Adipocyte (in vitro differentiated cells): ENCODE results near the gene ARID1A.
A peak's percentile ranks its signal among the peaks of the same experiment; 100 is the strongest.

Experiments used
- DNase-seq: peaks from one replicate; pipeline ENCODE4 v3.0.0-alpha.2; 2015; ENCODE audit warnings: low read depth
- H3K27me3 ChIP-seq: replicated peaks from 2 replicates; pipeline ENCODE4 v1.7.0; 2013; ENCODE audit warnings: mild to moderate bottlenecking, low read length, moderate library complexity; ENCODE audit not compliant: control insufficient read depth, insufficient read depth
- H3K36me3 ChIP-seq: 2 replicates; pipeline ENCODE4 v1.7.0; 2013; ENCODE audit warnings: low read length, mild to moderate bottlenecking, moderate library complexity; ENCODE audit not compliant: control insufficient read depth, insufficient read depth, severe bottlenecking
- H3K4me1 ChIP-seq: 2 replicates; pipeline ENCODE4 v1.7.0; 2013; ENCODE audit warnings: mild to moderate bottlenecking, low read length, moderate library complexity; ENCODE audit not compliant: control insufficient read depth, insufficient read depth
- H3K4me3 ChIP-seq: 2 replicates; pipeline ENCODE4 v1.7.0; 2013; ENCODE audit warnings: mild to moderate bottlenecking, low read length, moderate library complexity
- H3K9ac ChIP-seq: 2 replicates; pipeline ENCODE4 v1.7.0; 2013; ENCODE audit warnings: mild to moderate bottlenecking, low read length, moderate library complexity
- H3K9me3 ChIP-seq: 2 replicates; pipeline ENCODE4 v1.7.0; 2013; ENCODE audit warnings: mild to moderate bottlenecking, low read length, moderate library complexity; ENCODE audit not compliant: control insufficient read depth

Gene ARID1A

GRCh38 chr1:26820784-26821269, 125.0 kb downstream of the ARID1A start:
- Histone ChIP-seq H3K36me3 (no peaks in the 10 kb centered on the region), H3K9me3 (no peaks in the 10 kb centered on the region), H3K9ac (no peak overlapping the region), H3K4me1 (peaks cover under 1% of the 10 kb centered on the region), H3K27me3 (no peaks in the 10 kb centered on the region), H3K4me3 (no peak overlapping the region)
- DNase-seq = no peak

- Histone ChIP-seq H3K4me1 (peaks cover 8% of the 10 kb centered on the region), H3K9ac (no peak overlapping the region), H3K36me3 (no peaks in the 10 kb centered on the region), H3K4me3 (no peak overlapping the region), H3K27me3 (no peaks in the 10 kb centered on the region), H3K9me3 (no peaks in the 10 kb centered on the region)
- no peak for DNase-seq
These were observed 127.1 kb downstream of the ARID1A start for GRCh38 chr1:26822737-26823395.

- no peak for DNase-seq
- no peak overlapping the region for H3K4me3 ChIP-seq
- H3K9ac ChIP-seq = no peak overlapping the region
These were observed 128.9 kb downstream of the ARID1A start for GRCh38 chr1:26824731-26825130.

GRCh38 chr1:26826261-26827105, 130.7 kb downstream of the ARID1A start, which contains the start of gene ZDHHC18:
TSS of gene ZDHHC18 (plus strand) at chr1:26826688. CDS start at chr1:26826805, 117 bp downstream.
- peaks cover 26% of the 10 kb centered on the region for H3K4me1 ChIP-seq
- H3K4me3 ChIP-seq = peak within 1 kb of the TSS; percentile 83
- H3K9ac ChIP-seq = peak within 1 kb of the TSS; percentile 87
- H3K9me3 ChIP-seq = no peaks in the 10 kb centered on the region
- DNase-seq = peak; percentile 87
- no peaks in the 10 kb centered on the region for H3K27me3 ChIP-seq
- no peaks in the 10 kb centered on the region for H3K36me3 ChIP-seq

More at GRCh38 chr1:26824731-26825130, 128.9 kb downstream of the ARID1A start:
- Histone ChIP-seq H3K27me3 (no peaks in the 10 kb centered on the region), H3K36me3 (no peaks in the 10 kb centered on the region), H3K4me1 (peaks cover 20% of the 10 kb centered on the region), H3K9me3 (no peaks in the 10 kb centered on the region)

GRCh38 chr1:26827106-26827604, 131.3 kb downstream of the ARID1A start:
- Histone ChIP-seq H3K4me1 (peaks cover 33% of the 10 kb centered on the region), H3K4me3 (peak overlapping the region; percentile 83), H3K9ac (peak overlapping the region; percentile 87), H3K27me3 (no peaks in the 10 kb centered on the region), H3K36me3 (peaks cover 5% of the 10 kb centered on the region), H3K9me3 (no peaks in the 10 kb centered on the region)
- DNase-seq = no peak

- peak; percentile 28 for DNase-seq
- Histone ChIP-seq H3K36me3 (peaks cover 10% of the 10 kb centered on the region), H3K9ac (peak overlapping the region; percentile 87), H3K4me1 (peaks cover 34% of the 10 kb centered on the region), H3K9me3 (no peaks in the 10 kb centered on the region), H3K4me3 (peak overlapping the region; percentile 83), H3K27me3 (no peaks in the 10 kb centered on the region)
These were observed 131.8 kb downstream of the ARID1A start for GRCh38 chr1:26827663-26828062.

GRCh38 chr1:26828411-26828991, 132.7 kb downstream of the ARID1A start:
- no peak for DNase-seq
- Histone ChIP-seq H3K9me3 (no peaks in the 10 kb centered on the region), H3K27me3 (no peaks in the 10 kb centered on the region), H3K4me3 (peak overlapping the region; percentile 60), H3K9ac (peak overlapping the region; percentile 18), H3K4me1 (peaks cover 34% of the 10 kb centered on the region), H3K36me3 (peaks cover 18% of the 10 kb centered on the region)

GRCh38 chr1:26829184-26829911, 133.5 kb downstream of the ARID1A start:
- Histone ChIP-seq H3K4me1 (peaks cover 34% of the 10 kb centered on the region), H3K9me3 (no peaks in the 10 kb centered on the region), H3K4me3 (peak overlapping the region; percentile 60), H3K9ac (no peak overlapping the region), H3K36me3 (peaks cover 27% of the 10 kb centered on the region), H3K27me3 (no peaks in the 10 kb centered on the region)
- no peak for DNase-seq

GRCh38 chr1:26831059-26831458, 135.2 kb downstream of the ARID1A start:
- Histone ChIP-seq H3K9me3 (no peaks in the 10 kb centered on the region), H3K27me3 (no peaks in the 10 kb centered on the region), H3K9ac (no peak overlapping the region), H3K36me3 (peaks cover 41% of the 10 kb centered on the region), H3K4me3 (no peak overlapping the region), H3K4me1 (peaks cover 31% of the 10 kb centered on the region)
- DNase-seq = no peak
